GM13977 (cell line): ENCODE measurements around the gene GUCY1B1.

Experiments
- DNase-seq: peaks from one replicate; pipeline ENCODE4 v3.0.0; 2012; ENCODE audit warnings: low spot score
- CTCF ChIP-seq: IDR thresholded peaks from 2 replicates; pipeline ENCODE4 v1.5.1; 2012; ENCODE audit warnings: mild to moderate bottlenecking, control low read depth; ENCODE audit not compliant: insufficient read depth; ENCODE audit errors: extremely low read depth, missing control alignments
- in situ Hi-C: fragments of 300-500 bp; cut with MboI; formaldehyde crosslinking; loops from one replicate; pipeline ENCODE4 v1.12.0; 2022; ENCODE audit warnings: low sequenced_read_pairs, low pct_unique_long_range_greater_than_20kb, mixed read lengths, inconsistent platforms; ENCODE audit not compliant: unreplicated experiment

GUCY1B1 gene

GRCh38 chr4:155799116-155799793 is 40.4 kb downstream of the GUCY1B1 start:
- no peak for TF ChIP-seq CTCF
- DNase-seq, result no peak
- in situ Hi-C loops, result loop anchor here (25.0 kb wide), 1 partner anchor 362 kb away; no protein-coding TSS in a partner anchor

- DNase-seq, result no peak
- in situ Hi-C loops, result loop anchor here (25.0 kb wide), 1 partner anchor 362 kb away; no protein-coding TSS in a partner anchor
These were observed 40.9 kb downstream of the GUCY1B1 start for GRCh38 chr4:155799794-155800123.

GRCh38 chr4:155800685-155801343 is 42.0 kb downstream of the GUCY1B1 start:
- in situ Hi-C loops, result no loop called here
- DNase-seq, result no peak
- TF ChIP-seq CTCF, result no peak

More at GRCh38 chr4:155799794-155800123, 40.9 kb downstream of the GUCY1B1 start:
- TF ChIP-seq CTCF, result no peak

- in situ Hi-C loops, result no loop called here
- DNase-seq, result no peak
- TF ChIP-seq CTCF, result no peak
These were observed 43.6 kb downstream of the GUCY1B1 start for GRCh38 chr4:155802190-155802959.

- in situ Hi-C loops, result no loop called here
- no peak for DNase-seq
- no peak for TF ChIP-seq CTCF
These were observed 46.2 kb downstream of the GUCY1B1 start for GRCh38 chr4:155805016-155805415.

GRCh38 chr4:155807021-155807420 is 48.2 kb downstream of the GUCY1B1 start:
- DNase-seq, result no peak
- TF ChIP-seq CTCF, result no peak
- in situ Hi-C loops, result no loop called here
